Colonic mucosa (tissue), 4 donors: ENCODE results near the gene TUBGCP4. TPM values are rescaled to one million over a fixed set of nuclear protein-coding genes. Genes with fewer than 3 reads are reported as not detected.

Source experiments
- DNase-seq: peaks from one replicate; pipeline ENCODE4 v3.0.0-alpha.2; 2020
- H3K27ac ChIP-seq: fragments of 200-600 bp; one replicate; pipeline ENCODE4 v1.8.0; 2021
- H3K27me3 ChIP-seq: fragments of 200-600 bp; one replicate; pipeline ENCODE4 v1.8.0; 2021
- H3K36me3 ChIP-seq: fragments of 200-600 bp; one replicate; pipeline ENCODE4 v1.8.0; 2021
- H3K4me1 ChIP-seq: fragments of 200-600 bp; one replicate; pipeline ENCODE4 v1.8.0; 2021; ENCODE audit warnings: mild to moderate bottlenecking
- H3K4me3 ChIP-seq: fragments of 200-600 bp; one replicate; pipeline ENCODE4 v1.8.0; 2021
- H3K9ac ChIP-seq, 2 donors: one replicate each; pipeline ENCODE4 v1.7.0; 2013; ENCODE audit warnings: control low read depth in 2 of 2, low read depth in 2 of 2, low read length in 2 of 2
- H3K9me3 ChIP-seq: fragments of 200-600 bp; one replicate; pipeline ENCODE4 v1.8.0; 2021
- CTCF ChIP-seq: fragments of 200-600 bp; IDR thresholded peaks from one replicate; pipeline ENCODE4 v1.8.0; 2022; ENCODE audit warnings: antibody characterized with exemption, mild to moderate bottlenecking
- intact Hi-C: fragments of 100-400 bp; cut with DNase I; formaldehyde crosslinking; loops from one replicate; pipeline ENCODE4 v1.14.1; 2022
- total RNA-seq, 2 donors: library from RNA; stranded (reverse); fragmentation: NEBNext Ultra II Directional in 1 of 2; extraction: Animal tissue kit (Norgen Biotek cat#: 25700) in 1 of 2; gene quantifications; one replicate each; pipeline ENCODE4 v1.2.1, GENCODE V29; 2021
- donor health status: healthy.
- donor health status: DM: no; HTN: no; CAD: no.
- donor health status: DM: no; HTN: no; CAD: no.

The TUBGCP4 gene
- total RNA-seq, 2 donors from 2014 or later: 19.0 to 38.3 TPM

GRCh38 chr15:43433165-43433564 is 62.3 kb downstream of the TUBGCP4 start:
- no peak overlapping the region for H3K27ac ChIP-seq

GRCh38 chr15:43433661-43434303 is 62.9 kb downstream of the TUBGCP4 start:
- Histone ChIP-seq H3K27ac (no peak overlapping the region), H3K4me1 (no peaks in the 10 kb centered on the region), H3K27me3 (no peaks in the 10 kb centered on the region), H3K9ac (no peak overlapping the region), H3K9me3 (no peaks in the 10 kb centered on the region), H3K36me3 (no peaks in the 10 kb centered on the region), H3K4me3 (no peak overlapping the region)
- DNase-seq: no peak
- TF ChIP-seq CTCF: no peak
- intact Hi-C loops: no loop called here

More at GRCh38 chr15:43433165-43433564, 62.3 kb downstream of the TUBGCP4 start:
- Histone ChIP-seq H3K9ac (no peak overlapping the region), H3K4me1 (no peaks in the 10 kb centered on the region), H3K4me3 (no peak overlapping the region), H3K36me3 (no peaks in the 10 kb centered on the region), H3K9me3 (no peaks in the 10 kb centered on the region), H3K27me3 (no peaks in the 10 kb centered on the region)
- TF ChIP-seq CTCF: no peak
- no peak for DNase-seq
- intact Hi-C loops: no loop called here

GRCh38 chr15:43434446-43434845 is 63.5 kb downstream of the TUBGCP4 start:
- no peaks in the 10 kb centered on the region for H3K36me3 ChIP-seq
- H3K4me3 ChIP-seq: no peak overlapping the region
- TF ChIP-seq CTCF: no peak
- intact Hi-C loops: no loop called here
- no peak for DNase-seq
- no peak overlapping the region for H3K9ac ChIP-seq
- no peaks in the 10 kb centered on the region for H3K9me3 ChIP-seq
- H3K4me1 ChIP-seq: no peaks in the 10 kb centered on the region
- no peak overlapping the region for H3K27ac ChIP-seq
- H3K27me3 ChIP-seq: no peaks in the 10 kb centered on the region

- H3K4me1 ChIP-seq: no peaks in the 10 kb centered on the region
- no peaks in the 10 kb centered on the region for H3K27me3 ChIP-seq
- H3K4me3 ChIP-seq: no peak overlapping the region
- H3K9me3 ChIP-seq: no peaks in the 10 kb centered on the region
- no peak overlapping the region for H3K9ac ChIP-seq
- intact Hi-C loops: no loop called here
- TF ChIP-seq CTCF: no peak
- no peak overlapping the region for H3K27ac ChIP-seq
- no peaks in the 10 kb centered on the region for H3K36me3 ChIP-seq
- no peak for DNase-seq
Measured at GRCh38 chr15:43436395-43436794, 65.5 kb downstream of the TUBGCP4 start.

- DNase-seq: no peak
- no peak overlapping the region for H3K9ac ChIP-seq
- H3K27me3 ChIP-seq: no peaks in the 10 kb centered on the region
- H3K36me3 ChIP-seq: no peaks in the 10 kb centered on the region
- H3K4me1 ChIP-seq: no peaks in the 10 kb centered on the region
- H3K9me3 ChIP-seq: no peaks in the 10 kb centered on the region
- no peak overlapping the region for H3K27ac ChIP-seq
- TF ChIP-seq CTCF: no peak
- intact Hi-C loops: no loop called here
- H3K4me3 ChIP-seq: no peak overlapping the region
Measured at GRCh38 chr15:43439268-43439667, 68.4 kb downstream of the TUBGCP4 start.
